CD14-positive monocyte (primary cell): ENCODE measurements around the gene C1orf185. TPM values are rescaled to one million over a fixed set of nuclear protein-coding genes. Genes with fewer than 3 reads are reported as not detected.

Experiments
- DNase-seq, 3 donors: peaks; one replicate each; pipeline ENCODE4 v3.0.0-alpha.2; 2011 to 2022
- H2AFZ ChIP-seq: 2 replicates; pipeline ENCODE4 v1.6.0; 2012; ENCODE audit warnings: mild to moderate bottlenecking, low read depth, low read length, inconsistent platforms; ENCODE audit not compliant: insufficient read depth, poor library complexity, severe bottlenecking
- H3K27ac ChIP-seq, 2 donors: 1 replicate in 1 of 2; 2 replicates in 1 of 2; pipeline ENCODE4 v1.5.1; 2012 to 2013; ENCODE audit warnings: low read length in 2 of 2, control low read depth in 1 of 2, inconsistent platforms in 1 of 2, low read depth in 1 of 2, mild to moderate bottlenecking in 1 of 2
- H3K27me3 ChIP-seq, 2 donors: one replicate each; pipeline versions ENCODE4 v1.6.0 to v1.6.1; 2011 to 2013; ENCODE audit warnings: low read length in 2 of 2; ENCODE audit not compliant: control insufficient read depth in 2 of 2, insufficient read depth in 2 of 2
- H3K36me3 ChIP-seq, 2 donors: replicated peaks in 1 of 2; 1 replicate in 1 of 2; 2 replicates in 1 of 2; pipeline versions ENCODE4 v1.5.1 to v1.6.1; 2012 to 2013; ENCODE audit warnings: low read length in 2 of 2, control low read depth in 1 of 2, inconsistent platforms in 1 of 2, mild to moderate bottlenecking in 1 of 2; ENCODE audit not compliant: insufficient read depth in 2 of 2, control insufficient read depth in 1 of 2
- H3K4me1 ChIP-seq, 2 donors: 1 replicate in 1 of 2; 2 replicates in 1 of 2; pipeline versions ENCODE4 v1.5.1 to v1.6.1; 2012 to 2013; ENCODE audit warnings: low read length in 2 of 2, control low read depth in 1 of 2, inconsistent platforms in 1 of 2, mild to moderate bottlenecking in 1 of 2, moderate library complexity in 1 of 2; ENCODE audit not compliant: insufficient read depth in 2 of 2, control insufficient read depth in 1 of 2
- H3K4me2 ChIP-seq: replicated peaks from 2 replicates; pipeline ENCODE3; 2012; ENCODE audit warnings: low read length, moderate library complexity, mild to moderate bottlenecking; ENCODE audit not compliant: poor library complexity, severe bottlenecking; ENCODE audit errors: extremely low read depth
- H3K4me3 ChIP-seq, 3 experiments: fragments of 200-600 bp in 1 of 3; sonication (generic) in 1 of 3; replicated peaks in 1 of 3; 1 replicate in 2 of 3; 2 replicates in 1 of 3; pipeline ENCODE4 v1.5.1; 2011 to 2013; ENCODE audit warnings: low read length in 3 of 3, mild to moderate bottlenecking in 3 of 3, control low read depth in 2 of 3, low read depth in 2 of 3, inconsistent platforms in 1 of 3, moderate library complexity in 1 of 3
- H3K79me2 ChIP-seq: 2 replicates; pipeline ENCODE4 v1.6.0; 2012; ENCODE audit warnings: mild to moderate bottlenecking, control low read depth, inconsistent platforms, low read length, moderate library complexity; ENCODE audit not compliant: insufficient read depth
- H3K9ac ChIP-seq: 2 replicates; pipeline ENCODE4 v1.6.0; 2017; ENCODE audit warnings: low read length, mild to moderate bottlenecking; ENCODE audit not compliant: insufficient read depth, poor library complexity, severe bottlenecking
- H3K9me3 ChIP-seq, 2 donors: replicated peaks in 1 of 2; 1 replicate in 1 of 2; 2 replicates in 1 of 2; pipeline versions ENCODE4 v1.5.1 to v1.6.1; 2012 to 2013; ENCODE audit warnings: low read length in 2 of 2, control low read depth in 1 of 2; ENCODE audit not compliant: control insufficient read depth in 1 of 2, insufficient read depth in 1 of 2
- H4K20me1 ChIP-seq: 2 replicates; pipeline ENCODE4 v1.6.0; 2012; ENCODE audit warnings: mild to moderate bottlenecking, low read length, control low read depth, moderate library complexity; ENCODE audit not compliant: insufficient read depth
- H3K27ac Mint-ChIP-seq, 7 donors: one replicate each; pipeline ENCODE4 v1.8.0; 2020; ENCODE audit warnings: mild to moderate bottlenecking in 7 of 7, mixed read lengths in 7 of 7, moderate library complexity in 6 of 7, inconsistent platforms in 2 of 7
- H3K27me3 Mint-ChIP-seq, 3 donors: one replicate each; pipeline ENCODE4 v1.8.0; 2021 to 2022; ENCODE audit warnings: low read depth in 3 of 3, mild to moderate bottlenecking in 3 of 3, mixed read lengths in 3 of 3, moderate library complexity in 3 of 3, inconsistent platforms in 1 of 3
- H3K36me3 Mint-ChIP-seq, 2 donors: one replicate each; pipeline ENCODE4 v1.8.0; 2020; ENCODE audit warnings: mixed read lengths in 2 of 2, inconsistent platforms in 1 of 2, mild to moderate bottlenecking in 1 of 2
- H3K4me1 Mint-ChIP-seq: one replicate; pipeline ENCODE4 v1.8.0; 2020; ENCODE audit warnings: mild to moderate bottlenecking, mixed read lengths
- H3K4me3 Mint-ChIP-seq, 2 donors: one replicate each; pipeline ENCODE4 v1.8.0; 2020; ENCODE audit warnings: mild to moderate bottlenecking in 2 of 2, mixed read lengths in 2 of 2, moderate library complexity in 1 of 2
- H3K9me3 Mint-ChIP-seq, 7 donors: one replicate each; pipeline ENCODE4 v1.8.0; 2020 to 2022; ENCODE audit warnings: mixed read lengths in 7 of 7, mild to moderate bottlenecking in 6 of 7, moderate library complexity in 6 of 7, inconsistent platforms in 2 of 7
- CTCF ChIP-seq: fragments of 200-600 bp; IDR thresholded peaks from one replicate; pipeline ENCODE4 v1.8.0; 2022; ENCODE audit warnings: antibody characterized with exemption, mild to moderate bottlenecking
- WGBS: methylation state at CpG from one replicate; pipeline ENCODE4 v1.1.5; 2013; ENCODE audit warnings: missing lambda C conversion rate; ENCODE audit not compliant: insufficient coverage; 5-methylcytosine and 5-hydroxymethylcytosine counted together
- intact Hi-C, 2 donors: fragments of 100-400 bp; cut with micrococcal nuclease; formaldehyde crosslinking; loops; one replicate each; pipeline versions ENCODE4 v1.15.0 to v1.15.1; 2023
- polyA plus RNA-seq, 3 donors: library from polyadenylated mRNA; depleted of rRNA in 1 of 3; unstranded in 2 of 3; stranded (reverse) in 1 of 3; fragments of 300-500 nt in 2 of 3; fragments of >200 nt in 1 of 3; fragmentation: Illumina TruSeq in 2 of 3; gene quantifications; 1 replicate in 2 of 3; 2 replicates in 1 of 3; pipeline ENCODE4 v1.2.3, GENCODE V29; 2012 to 2021

Gene C1orf185
- polyA plus RNA-seq, 3 donors, result not detected

GRCh38 chr1:51115714-51116404, 13.8 kb downstream of the C1orf185 start:
- Histone ChIP-seq H3K9me3 (no peaks in the 10 kb centered on the region), H3K4me1 (no peaks in the 10 kb centered on the region), H3K4me3 (no peak overlapping the region), H3K27me3 (peaks cover 0 to 2% of the 10 kb centered on the region in 2 donors), H3K79me2 (no peaks in the 10 kb centered on the region), H2AFZ (no peak overlapping the region), H3K27ac (no peak overlapping the region), H3K4me2 (no peak overlapping the region), H3K36me3 (no peaks in the 10 kb centered on the region), H4K20me1 (no peaks in the 10 kb centered on the region), H3K9ac (no peak overlapping the region)
- Mint-ChIP-seq H3K9me3 (peaks cover 0 to 3% (median 0%) of the 10 kb centered on the region in 7 donors), H3K27me3 (peaks cover 0 to 17% (median 12%) of the 10 kb centered on the region in 3 donors), H3K36me3 (no peaks in the 10 kb centered on the region), H3K27ac (no peak overlapping the region), H3K4me1 (no peaks in the 10 kb centered on the region), H3K4me3 (no peak overlapping the region)
- no peak for TF ChIP-seq CTCF
- intact Hi-C loops, result no loop called here
- no peak for DNase-seq
- 100% methylated on average over 3 of the region's 7 CpGs for WGBS

DNA sequence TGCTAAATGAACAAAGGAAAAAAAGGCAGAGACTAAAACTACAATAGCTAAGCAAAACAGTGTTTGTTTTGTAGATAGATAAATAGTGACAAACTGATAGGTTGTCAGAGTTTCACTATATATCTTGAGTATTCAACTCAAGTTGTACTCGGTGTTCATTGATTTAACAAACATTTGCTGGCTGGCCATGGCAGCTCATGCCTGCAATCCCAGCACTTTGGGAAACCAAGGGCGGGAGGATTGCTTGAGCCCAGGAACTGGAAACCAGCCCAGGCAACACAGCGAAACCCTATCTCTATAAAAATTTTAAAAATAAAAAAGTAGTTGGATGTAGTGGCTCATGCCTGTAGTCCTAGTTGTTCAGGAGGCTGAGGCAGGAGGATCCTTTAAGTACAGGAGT, 17.3 kb downstream of the C1orf185 start:
- Histone ChIP-seq H3K9me3 (no peaks in the 10 kb centered on the region), H2AFZ (no peak overlapping the region), H3K36me3 (no peaks in the 10 kb centered on the region), H3K79me2 (no peaks in the 10 kb centered on the region), H3K4me3 (no peak overlapping the region), H3K27ac (no peak overlapping the region), H4K20me1 (no peaks in the 10 kb centered on the region), H3K4me2 (no peak overlapping the region), H3K4me1 (no peaks in the 10 kb centered on the region), H3K27me3 (peaks cover 0 to 2% of the 10 kb centered on the region in 2 donors), H3K9ac (no peak overlapping the region)
- no peak for TF ChIP-seq CTCF
- 100% methylated on average over 1 of the region's 3 CpGs for WGBS
- intact Hi-C loops, result no loop called here
- no peak overlapping the region for H3K4me3 Mint-ChIP-seq
- H3K36me3 Mint-ChIP-seq, result no peaks in the 10 kb centered on the region
- H3K4me1 Mint-ChIP-seq, result no peaks in the 10 kb centered on the region
- H3K27me3 Mint-ChIP-seq, result peaks cover 0 to 17% (median 11%) of the 10 kb centered on the region in 3 donors
- peaks cover 0 to 3% (median 0%) of the 10 kb centered on the region in 7 donors for H3K9me3 Mint-ChIP-seq
- no peak overlapping the region for H3K27ac Mint-ChIP-seq
- DNase-seq, result no peak
